Subcutaneous adipose tissue (tissue), 4 donors: Measurements from ENCODE around the gene RXRA. TPM values are rescaled to one million over a fixed set of nuclear protein-coding genes. Genes with fewer than 3 reads are reported as not detected.

Source experiments
- total RNA-seq, 4 donors: library from RNA; depleted of rRNA; stranded (reverse); fragments of >200 nt; gene quantifications; one replicate each; pipeline ENCODE4 v1.1.0, GENCODE V29; 2016
- TF ChIP-seq, protein P1 (sequence below): fragments of 450-650 bp; IDR thresholded peaks from one replicate; pipeline ENCODE4 v1.5.1; 2016; ENCODE audit warnings: low read depth, mild to moderate bottlenecking, control low read depth, antibody characterized with exemption, moderate library complexity

The RXRA gene
- total RNA-seq, 4 donors from 2014 or later: 39.1 to 141 (median 53.6) TPM

DNA sequence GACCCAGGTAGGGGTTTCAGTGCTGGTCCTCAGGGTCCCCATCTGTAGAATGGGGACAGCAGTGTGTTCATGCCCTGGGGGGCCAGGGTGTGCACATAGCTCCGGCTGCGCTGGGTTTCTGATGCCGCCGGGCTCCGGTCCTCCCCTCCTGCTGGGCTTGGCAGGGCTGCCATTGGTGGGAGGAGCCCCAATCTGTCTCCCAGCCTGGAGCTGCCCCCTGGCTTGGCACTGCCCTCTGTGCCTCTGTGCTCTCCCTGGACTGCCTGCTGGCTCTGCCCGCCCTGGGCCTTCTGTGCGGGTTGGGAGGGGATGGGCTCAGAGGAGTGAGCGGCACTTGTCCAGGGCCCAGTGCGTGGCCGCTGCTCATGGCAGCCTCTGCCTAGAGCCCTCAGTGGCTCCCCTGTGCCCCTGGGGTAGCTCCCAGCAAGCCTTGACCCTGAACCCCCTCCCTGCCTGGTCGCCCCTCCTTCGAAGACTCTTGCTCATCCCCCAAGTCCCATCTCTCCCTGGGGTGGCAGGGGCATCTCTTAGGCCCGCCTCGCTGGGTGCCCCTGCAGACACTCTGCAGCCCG is 35.7 kb downstream of the RXRA start:
- TF ChIP-seq, protein P1, sequence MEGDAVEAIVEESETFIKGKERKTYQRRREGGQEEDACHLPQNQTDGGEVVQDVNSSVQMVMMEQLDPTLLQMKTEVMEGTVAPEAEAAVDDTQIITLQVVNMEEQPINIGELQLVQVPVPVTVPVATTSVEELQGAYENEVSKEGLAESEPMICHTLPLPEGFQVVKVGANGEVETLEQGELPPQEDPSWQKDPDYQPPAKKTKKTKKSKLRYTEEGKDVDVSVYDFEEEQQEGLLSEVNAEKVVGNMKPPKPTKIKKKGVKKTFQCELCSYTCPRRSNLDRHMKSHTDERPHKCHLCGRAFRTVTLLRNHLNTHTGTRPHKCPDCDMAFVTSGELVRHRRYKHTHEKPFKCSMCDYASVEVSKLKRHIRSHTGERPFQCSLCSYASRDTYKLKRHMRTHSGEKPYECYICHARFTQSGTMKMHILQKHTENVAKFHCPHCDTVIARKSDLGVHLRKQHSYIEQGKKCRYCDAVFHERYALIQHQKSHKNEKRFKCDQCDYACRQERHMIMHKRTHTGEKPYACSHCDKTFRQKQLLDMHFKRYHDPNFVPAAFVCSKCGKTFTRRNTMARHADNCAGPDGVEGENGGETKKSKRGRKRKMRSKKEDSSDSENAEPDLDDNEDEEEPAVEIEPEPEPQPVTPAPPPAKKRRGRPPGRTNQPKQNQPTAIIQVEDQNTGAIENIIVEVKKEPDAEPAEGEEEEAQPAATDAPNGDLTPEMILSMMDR: no peak

DNA sequence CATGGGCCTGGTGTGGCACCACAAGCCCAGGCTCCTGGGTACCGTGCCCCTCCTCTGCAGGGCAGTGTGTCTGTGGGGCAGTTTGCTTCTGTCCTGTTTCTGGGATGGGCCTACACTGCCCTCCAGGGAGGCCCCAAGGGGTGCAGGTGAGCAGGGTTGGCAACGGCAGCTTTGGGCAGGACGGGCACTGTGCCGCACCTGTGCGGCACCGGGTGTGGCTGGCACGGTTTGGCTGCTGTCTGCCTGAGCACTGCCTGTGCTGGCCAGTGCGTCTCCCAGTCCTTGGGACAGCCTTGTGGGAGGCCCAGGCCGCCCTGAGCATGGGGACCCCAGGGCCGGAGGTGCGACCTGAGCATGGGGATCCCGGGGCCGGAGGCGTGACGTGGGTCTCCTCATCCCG is 37.2 kb downstream of the RXRA start:
- TF ChIP-seq, protein P1: no peak

DNA sequence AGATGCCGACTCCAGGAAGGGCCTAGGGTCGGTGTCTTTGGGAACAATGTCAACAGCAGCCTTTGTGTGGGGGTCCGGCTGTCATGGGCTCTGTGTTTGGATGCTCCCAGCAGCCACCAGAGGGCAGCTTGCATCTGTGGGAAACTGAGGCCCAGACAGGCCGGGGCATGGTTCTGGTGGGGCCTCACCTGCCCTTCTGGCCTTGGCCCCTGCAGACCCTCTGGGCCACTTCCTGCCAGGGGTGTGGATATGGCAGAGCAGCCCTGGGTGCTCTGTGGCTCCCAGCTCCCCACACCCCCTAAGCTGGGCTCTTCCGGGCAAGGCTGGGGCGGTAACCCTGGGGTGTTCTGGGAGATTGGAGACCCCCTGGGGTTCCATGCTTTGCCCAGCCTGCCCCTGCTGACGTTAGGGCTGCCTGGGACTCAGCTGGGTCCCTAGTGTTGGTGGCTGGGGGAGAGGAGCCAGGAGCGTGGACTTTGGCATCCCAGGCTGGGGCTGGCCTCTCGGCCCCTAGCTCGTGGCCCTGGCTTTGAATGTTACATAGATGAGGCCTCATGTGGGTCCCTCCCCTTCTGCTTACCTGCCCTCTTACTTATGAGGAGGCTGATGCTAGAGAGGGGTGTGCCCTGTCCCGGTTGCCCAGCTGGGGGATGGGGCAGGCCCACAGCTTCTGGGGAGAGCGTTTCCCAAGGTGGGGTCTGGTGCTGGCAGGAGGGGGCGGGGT is 38.3 kb downstream of the RXRA start:
- TF ChIP-seq, protein P1: no peak

DNA sequence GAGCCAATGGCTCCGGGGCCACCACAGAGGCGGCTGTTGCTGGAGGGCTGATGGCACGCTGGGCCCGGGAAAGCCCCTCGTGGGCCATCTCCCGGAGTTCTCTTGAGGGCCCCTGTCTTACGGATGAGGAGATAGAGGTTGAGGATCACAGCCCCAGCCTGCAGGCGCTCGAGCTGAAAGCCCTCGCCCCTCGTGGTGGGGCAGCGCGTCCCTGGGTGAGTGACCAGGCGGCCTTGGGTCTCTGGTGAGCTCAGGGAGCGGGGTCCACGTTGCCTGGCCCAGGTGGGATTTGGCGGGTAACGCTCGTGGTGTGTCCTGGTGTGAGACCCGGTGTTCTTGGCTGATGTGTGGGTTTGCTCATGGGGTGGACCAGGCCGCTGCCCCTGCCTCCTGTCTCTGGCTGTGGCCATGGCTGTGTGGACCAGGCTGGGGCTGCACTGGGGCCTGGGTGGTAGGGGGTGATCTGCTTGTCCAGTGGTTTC is 38.9 kb downstream of the RXRA start:
- TF ChIP-seq, protein P1: no peak

GRCh38 chr9:134365791-134366222 is 39.6 kb downstream of the RXRA start:
- TF ChIP-seq, protein P1: no peak

DNA sequence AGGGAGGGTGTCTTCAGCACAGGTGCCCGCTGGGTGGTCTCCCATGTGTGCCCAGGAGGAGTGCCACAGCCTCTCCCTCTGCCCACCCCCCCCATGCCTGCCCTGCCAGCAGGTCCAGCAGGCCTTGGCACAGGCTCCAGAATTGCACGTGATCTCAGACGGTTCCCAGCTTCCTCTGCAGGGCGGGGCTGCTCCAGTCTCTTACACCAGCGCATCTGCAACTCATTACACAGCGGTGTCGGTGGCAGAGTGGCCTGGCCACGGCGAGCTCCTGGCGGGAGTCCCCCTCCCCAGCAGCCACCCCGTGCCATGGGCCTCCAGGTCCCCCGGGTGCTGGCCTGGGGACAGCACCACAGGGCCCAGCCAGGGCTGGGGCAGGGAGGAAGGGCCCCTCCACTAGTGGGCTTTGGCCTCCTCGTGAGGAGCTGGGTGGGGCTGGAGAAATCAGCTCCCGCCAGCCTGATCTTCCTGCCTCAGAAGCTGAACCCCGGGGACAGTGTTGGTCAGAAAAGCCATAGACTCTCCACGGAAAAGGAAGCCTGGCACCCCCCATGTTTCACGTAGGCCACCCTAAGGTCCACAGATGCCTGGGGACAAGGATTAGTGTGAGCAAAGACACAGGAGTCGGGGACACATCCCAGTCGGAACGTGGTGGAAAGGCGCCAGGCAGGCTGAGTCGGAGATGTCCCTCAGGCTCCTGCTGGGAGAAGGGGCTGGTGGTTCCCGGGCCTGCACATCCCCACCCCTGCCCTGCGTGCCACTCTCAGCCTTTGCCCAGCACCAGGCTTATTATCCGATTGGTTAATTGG is 40.2 kb downstream of the RXRA start:
- TF ChIP-seq, protein P1: no peak

GRCh38 chr9:134367061-134367460 is 40.8 kb downstream of the RXRA start:
- TF ChIP-seq, protein P1: no peak
